ENCODE data around the gene CENPS. TPM values are rescaled to one million over a fixed set of nuclear protein-coding genes. Genes with fewer than 3 reads are reported as not detected.
"Not testable (repeated sequence)": the region's sequence is repeated elsewhere in the genome, so short reads cannot be mapped to it uniquely, and the experiment has no call there.

The CENPS gene
- total and polyA plus RNA-seq, 7 experiments from 2014 or later = 5.4 to 13.2 (median 9.8) TPM

GRCh38 chr1:10415211-10415930, 14.9 kb upstream of the CENPS start:
- peak overlapping the region in 8 of 9 donors; percentile 51 to 88 (median 74) for H3K27ac Mint-ChIP-seq
- H3K4me1 ChIP-seq (ENCODE audit: control insufficient read depth in 2 of 2, insufficient read depth in 2 of 2, low read length in 2 of 2) = no peaks in the 10 kb centered on the region
- H3K27me3 ChIP-seq (ENCODE audit: control insufficient read depth in 2 of 2, insufficient read depth in 2 of 2, low read length in 2 of 2) = no peaks in the 10 kb centered on the region
- peaks cover 0 to 72% (median 11%) of the 10 kb centered on the region in 3 experiments for H3K36me3 ChIP-seq (ENCODE audit: control insufficient read depth in 2 of 3, insufficient read depth in 3 of 3, low read length in 3 of 3)
- no peak overlapping the region for H3K27ac ChIP-seq (ENCODE audit: low read depth, low read length)
- intact Hi-C loops (cut with micrococcal nuclease) = loop anchor here in 1 of 2 donors (2.0 kb wide), 1 partner anchor 17 kb away; the partner anchor contains the start of gene PGD
- H3K4me1 Mint-ChIP-seq = peaks cover 0 to 17% (median 7%) of the 10 kb centered on the region in 7 donors
- ChIA-PET POLR2A (no interaction called here), CTCF (interaction anchor here (0.6 kb wide), 1 partner anchor 45 kb away, joined by 3 read pairs; no protein-coding TSS in a partner anchor)
- no peaks in the 10 kb centered on the region for H3K9me3 ChIP-seq (ENCODE audit: control insufficient read depth in 2 of 3, low read length in 3 of 3)
- H3K4me3 Mint-ChIP-seq = peak overlapping the region in 2 of 10 donors; percentile 30 to 70
- H3K27me3 Mint-ChIP-seq = no peaks in the 10 kb centered on the region
- no peak overlapping the region for H3K4me3 ChIP-seq (ENCODE audit: low read length)
- H3K36me3 Mint-ChIP-seq = peaks cover 22 to 76% (median 37%) of the 10 kb centered on the region in 5 donors
- H3K9me3 Mint-ChIP-seq = no peaks in the 10 kb centered on the region
- DNase-seq = no peak
- peak; percentile 91 for ATAC-seq

DNA sequence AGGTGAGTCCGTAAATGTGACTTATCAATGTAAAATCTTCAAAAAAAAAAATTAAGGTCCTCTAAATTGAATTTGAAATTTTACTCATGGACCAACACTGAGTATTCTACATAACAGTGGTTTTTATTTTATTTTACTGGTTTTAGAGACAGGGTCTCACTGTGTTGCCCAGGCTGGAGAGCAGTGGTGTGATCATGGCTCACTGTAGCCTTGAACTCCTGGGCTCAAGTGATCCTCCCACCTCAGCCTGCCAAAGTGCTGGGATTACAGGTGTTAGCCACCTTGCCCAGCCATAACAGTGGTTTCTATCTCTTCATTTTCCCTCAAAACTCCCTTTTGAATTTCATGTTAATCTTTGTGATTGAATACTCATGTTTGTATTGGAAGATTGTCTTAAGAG, 14.3 kb upstream of the CENPS start:
- H3K9me3 Mint-ChIP-seq; H3K9me3 ChIP-seq (ENCODE audit: control insufficient read depth in 2 of 3, low read length in 3 of 3); H3K4me1 ChIP-seq (ENCODE audit: control insufficient read depth in 2 of 2, insufficient read depth in 2 of 2, low read length in 2 of 2); H3K4me3 ChIP-seq (ENCODE audit: low read length); DNase-seq; ATAC-seq; H3K27me3 Mint-ChIP-seq; H3K27me3 ChIP-seq (ENCODE audit: control insufficient read depth in 2 of 2, insufficient read depth in 2 of 2, low read length in 2 of 2); H3K27ac ChIP-seq (ENCODE audit: low read depth, low read length); H3K4me3 Mint-ChIP-seq; POLR2A ChIA-PET: not testable (repeated sequence)
- peaks cover 0 to 73% (median 11%) of the 10 kb centered on the region in 3 experiments for H3K36me3 ChIP-seq (ENCODE audit: control insufficient read depth in 2 of 3, insufficient read depth in 3 of 3, low read length in 3 of 3)
- H3K36me3 Mint-ChIP-seq = peaks cover 22 to 76% (median 37%) of the 10 kb centered on the region in 5 donors
- H3K27ac Mint-ChIP-seq = peak overlapping the region in 1 of 9 donors; percentile 70
- intact Hi-C loops (cut with micrococcal nuclease) = loop anchor here in 1 of 2 donors (2.0 kb wide), 1 partner anchor 17 kb away; the partner anchor contains the start of gene PGD
- H3K4me1 Mint-ChIP-seq = peaks cover 0 to 17% (median 7%) of the 10 kb centered on the region in 7 donors
- CTCF ChIA-PET = interaction anchor here (0.6 kb wide), 1 partner anchor 46 kb away, joined by 3 read pairs; no protein-coding TSS in a partner anchor

DNA sequence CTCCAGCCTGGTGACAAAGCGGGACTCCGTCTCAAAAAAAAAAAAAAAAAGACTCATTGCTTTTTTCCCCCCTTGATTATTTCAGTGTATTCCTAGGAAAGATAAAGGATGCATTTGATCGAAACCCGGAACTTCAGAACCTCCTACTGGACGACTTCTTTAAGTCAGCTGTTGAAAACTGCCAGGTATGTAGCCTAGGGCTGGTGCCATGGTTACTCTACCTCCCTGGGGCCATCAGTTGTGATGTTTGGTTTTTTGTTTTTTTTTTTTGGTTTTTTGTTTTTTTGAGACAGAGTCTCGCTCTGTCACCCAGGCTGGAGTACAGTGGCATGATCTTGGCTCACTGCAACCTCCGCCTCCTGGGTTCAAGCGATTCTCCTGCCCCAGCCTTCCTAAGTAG, 11.5 kb upstream of the CENPS start:
- CTCF ChIA-PET = interaction anchor here (0.7 to 1.0 kb wide), 2 partner anchors 11 to 414 kb away, joined by 4 to 9 read pairs; no protein-coding TSS in a partner anchor
- peaks cover 7 to 51% (median 20%) of the 10 kb centered on the region in 5 donors for H3K36me3 Mint-ChIP-seq

DNA sequence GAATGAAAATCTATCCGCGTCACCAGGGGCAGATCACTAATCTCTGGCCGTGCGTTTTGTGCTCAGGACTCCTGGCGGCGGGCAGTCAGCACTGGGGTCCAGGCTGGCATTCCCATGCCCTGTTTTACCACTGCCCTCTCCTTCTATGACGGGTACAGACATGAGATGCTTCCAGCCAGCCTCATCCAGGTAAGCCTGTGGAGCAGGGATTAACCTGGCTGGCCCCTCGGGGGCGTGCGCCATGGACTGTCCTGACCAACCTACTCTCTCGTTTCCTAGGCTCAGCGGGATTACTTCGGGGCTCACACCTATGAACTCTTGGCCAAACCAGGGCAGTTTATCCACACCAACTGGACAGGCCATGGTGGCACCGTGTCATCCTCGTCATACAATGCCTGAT, 10.9 kb upstream of the CENPS start:
- Mint-ChIP-seq H3K27ac (peak overlapping the region in 1 of 9 donors; percentile 49), H3K9me3 (no peaks in the 10 kb centered on the region), H3K36me3 (peaks cover 7 to 46% (median 20%) of the 10 kb centered on the region in 5 donors), H3K4me1 (peaks cover 0 to 15% (median 7%) of the 10 kb centered on the region in 7 donors), H3K4me3 (no peak overlapping the region), H3K27me3 (no peaks in the 10 kb centered on the region)
- Histone ChIP-seq H3K36me3 (ENCODE audit: control insufficient read depth in 2 of 3, insufficient read depth in 3 of 3, low read length in 3 of 3) (peaks cover 0 to 47% (median 3%) of the 10 kb centered on the region in 3 experiments), H3K4me3 (ENCODE audit: low read length) (no peak overlapping the region), H3K9me3 (ENCODE audit: control insufficient read depth in 2 of 3, low read length in 3 of 3) (no peaks in the 10 kb centered on the region), H3K27me3 (ENCODE audit: control insufficient read depth in 2 of 2, insufficient read depth in 2 of 2, low read length in 2 of 2) (no peaks in the 10 kb centered on the region), H3K4me1 (ENCODE audit: control insufficient read depth in 2 of 2, insufficient read depth in 2 of 2, low read length in 2 of 2) (no peaks in the 10 kb centered on the region), H3K27ac (ENCODE audit: low read depth, low read length) (no peak overlapping the region)
- ChIA-PET POLR2A (no interaction called here), CTCF (no interaction called here)
- ATAC-seq (no peak), DNase-seq (no peak)
- intact Hi-C loops (cut with micrococcal nuclease) = no loop called here

More for the DNA sequence above, 11.5 kb upstream of the CENPS start:
- ATAC-seq; H3K4me1 ChIP-seq (ENCODE audit: control insufficient read depth in 2 of 2, insufficient read depth in 2 of 2, low read length in 2 of 2); DNase-seq; H3K9me3 ChIP-seq (ENCODE audit: control insufficient read depth in 2 of 3, low read length in 3 of 3); H3K9me3 Mint-ChIP-seq; POLR2A ChIA-PET; H3K4me3 ChIP-seq (ENCODE audit: low read length); H3K27ac Mint-ChIP-seq; intact Hi-C loops (cut with micrococcal nuclease); H3K27ac ChIP-seq (ENCODE audit: low read depth, low read length); H3K4me3 Mint-ChIP-seq; H3K27me3 ChIP-seq (ENCODE audit: control insufficient read depth in 2 of 2, insufficient read depth in 2 of 2, low read length in 2 of 2); H3K27me3 Mint-ChIP-seq: not testable (repeated sequence)
- peaks cover 0 to 17% (median 7%) of the 10 kb centered on the region in 7 donors for H3K4me1 Mint-ChIP-seq
- H3K36me3 ChIP-seq (ENCODE audit: control insufficient read depth in 2 of 3, insufficient read depth in 3 of 3, low read length in 3 of 3) = peaks cover 0 to 48% (median 3%) of the 10 kb centered on the region in 3 experiments

GRCh38 chr1:10421637-10422036, 8.6 kb upstream of the CENPS start:
- no peak overlapping the region for H3K27ac ChIP-seq (ENCODE audit: low read depth, low read length)
- no peak overlapping the region for H3K4me3 ChIP-seq (ENCODE audit: low read length)
- no peaks in the 10 kb centered on the region for H3K27me3 ChIP-seq (ENCODE audit: control insufficient read depth in 2 of 2, insufficient read depth in 2 of 2, low read length in 2 of 2)
- intact Hi-C loops (cut with micrococcal nuclease) = no loop called here
- no peaks in the 10 kb centered on the region for H3K4me1 Mint-ChIP-seq
- H3K9me3 Mint-ChIP-seq = no peaks in the 10 kb centered on the region
- H3K4me3 Mint-ChIP-seq = no peak overlapping the region
- no peaks in the 10 kb centered on the region for H3K27me3 Mint-ChIP-seq
- peaks cover 7 to 34% (median 15%) of the 10 kb centered on the region in 5 donors for H3K36me3 Mint-ChIP-seq
- CTCF ChIA-PET = no interaction called here
- no peaks in the 10 kb centered on the region for H3K4me1 ChIP-seq (ENCODE audit: control insufficient read depth in 2 of 2, insufficient read depth in 2 of 2, low read length in 2 of 2)
- no peak for DNase-seq
- POLR2A ChIA-PET = no interaction called here
- H3K9me3 ChIP-seq (ENCODE audit: control insufficient read depth in 2 of 3, low read length in 3 of 3) = no peaks in the 10 kb centered on the region
- H3K27ac Mint-ChIP-seq = no peak overlapping the region
- H3K36me3 ChIP-seq (ENCODE audit: control insufficient read depth in 2 of 3, insufficient read depth in 3 of 3, low read length in 3 of 3) = peaks cover 0 to 37% (median 3%) of the 10 kb centered on the region in 3 experiments
- ATAC-seq = no peak

- Histone ChIP-seq H3K36me3 (ENCODE audit: control insufficient read depth in 2 of 3, insufficient read depth in 3 of 3, low read length in 3 of 3) (peaks cover 0 to 16% (median 3%) of the 10 kb centered on the region in 3 experiments), H3K27me3 (ENCODE audit: control insufficient read depth in 2 of 2, insufficient read depth in 2 of 2, low read length in 2 of 2) (no peaks in the 10 kb centered on the region), H3K4me3 (ENCODE audit: low read length) (no peak overlapping the region), H3K27ac (ENCODE audit: low read depth, low read length) (no peak overlapping the region), H3K4me1 (ENCODE audit: control insufficient read depth in 2 of 2, insufficient read depth in 2 of 2, low read length in 2 of 2) (no peaks in the 10 kb centered on the region), H3K9me3 (ENCODE audit: control insufficient read depth in 2 of 3, low read length in 3 of 3) (no peaks in the 10 kb centered on the region)
- Mint-ChIP-seq H3K9me3 (no peaks in the 10 kb centered on the region), H3K4me1 (peaks cover 0 to 8% (median 3%) of the 10 kb centered on the region in 7 donors), H3K4me3 (no peak overlapping the region), H3K27me3 (no peaks in the 10 kb centered on the region), H3K36me3 (peaks cover 6 to 15% (median 9%) of the 10 kb centered on the region in 5 donors), H3K27ac (no peak overlapping the region)
- no peak for DNase-seq
- ATAC-seq = no peak
- intact Hi-C loops (cut with micrococcal nuclease) = loop anchor here in 1 of 2 donors (1.0 kb wide), 1 partner anchor 47 kb away; no protein-coding TSS in a partner anchor
- CTCF ChIA-PET = interaction anchor here (1.0 kb wide), 1 partner anchor 215 kb away, joined by 3 read pairs; no protein-coding TSS in a partner anchor
- POLR2A ChIA-PET = no interaction called here
Observed at GRCh38 chr1:10424034-10424433, 6.2 kb upstream of the CENPS start.
